Endothelial cell of umbilical vein (primary cell): ENCODE measurements around the gene MAGEA10. TPM values are rescaled to one million over a fixed set of nuclear protein-coding genes. Genes with fewer than 3 reads are reported as not detected.

Experiments
- BruUV-seq: library from RNA; stranded (reverse); fragments of 400-500 nt; replicated peaks from 2 replicates; lab custom pipeline; 2021; lab: Mats Ljungman, UMichigan
- CTCF ChIA-PET: fragments of 300-600, 350-600 bp; sonication (Branson Sonifier 250); formaldehyde crosslinking; loops from one replicate; lab custom pipeline; 2021; ENCODE audit warnings: antibody characterized with exemption, inconsistent platforms; lab: Charles Lee
- POLR2A ChIA-PET: fragments of 300-600, 350-600 bp; sonication (Branson Sonifier 250); formaldehyde crosslinking; loops from one replicate; lab custom pipeline; 2021; ENCODE audit warnings: antibody characterized with exemption, inconsistent platforms; lab: Charles Lee
- DNase-seq: peaks from one replicate; pipeline ENCODE4 v3.0.0-alpha.2; 2011; ENCODE audit warnings: low read depth, low spot score
- FAIRE-seq: peaks from 2 replicates; lab custom pipeline; 2011; peaks lifted over from hg19 to GRCh38; lab: Jason Lieb, UNC
- H2AFZ ChIP-seq: 2 replicates; pipeline ENCODE4 v1.6.0; 2012; ENCODE audit warnings: low read depth, low read length, control low read depth, inconsistent platforms
- H3K27ac ChIP-seq: 2 replicates; pipeline ENCODE4 v1.5.1; 2011; ENCODE audit warnings: low read depth, mild to moderate bottlenecking, control low read depth, low read length, moderate library complexity; ENCODE audit not compliant: insufficient read depth
- H3K27me3 ChIP-seq, 2 experiments: 2 replicates each; pipeline versions ENCODE4 v1.6.0 to v1.6.1; 2011; ENCODE audit warnings: low read length in 2 of 2, mixed read lengths in 1 of 2; ENCODE audit not compliant: control insufficient read depth in 2 of 2, insufficient read depth in 2 of 2
- H3K36me3 ChIP-seq, 2 experiments: 2 replicates in 1 of 2; 3 replicates in 1 of 2; pipeline ENCODE4 v1.5.1; 2011; ENCODE audit warnings: low read length in 2 of 2, mild to moderate bottlenecking in 1 of 2, moderate library complexity in 1 of 2; ENCODE audit not compliant: control insufficient read depth in 2 of 2, insufficient read depth in 2 of 2; ENCODE audit errors: extremely low read depth in 1 of 2
- H3K4me1 ChIP-seq: 3 replicates; pipeline ENCODE4 v1.5.1; 2011; ENCODE audit warnings: mild to moderate bottlenecking, low read length; ENCODE audit not compliant: control insufficient read depth, insufficient read depth; ENCODE audit errors: extremely low read depth
- H3K4me2 ChIP-seq: 2 replicates; pipeline ENCODE4 v1.6.1; 2011; ENCODE audit warnings: low read length, control low read depth, mixed read lengths; ENCODE audit not compliant: insufficient read depth
- H3K4me3 ChIP-seq, 3 experiments: fragments of 200-600 bp in 1 of 3; sonication (generic), shearing (Covaris generic) in 1 of 3; replicated peaks in 1 of 3; 2 replicates each; pipeline ENCODE4 v1.5.1; 2011 to 2016; ENCODE audit warnings: control low read depth in 3 of 3, low read length in 3 of 3, mild to moderate bottlenecking in 2 of 3, inconsistent platforms in 1 of 3, low read depth in 1 of 3, moderate library complexity in 1 of 3; ENCODE audit not compliant: insufficient read depth in 1 of 3
- H3K79me2 ChIP-seq: 2 replicates; pipeline ENCODE4 v1.6.0; 2012; ENCODE audit warnings: low read length, inconsistent platforms; ENCODE audit not compliant: control insufficient read depth, insufficient read depth
- H3K9ac ChIP-seq: replicated peaks from 2 replicates; pipeline ENCODE3; 2011; ENCODE audit warnings: low read length, control low read depth; ENCODE audit not compliant: insufficient read depth; ENCODE audit errors: extremely low read depth
- H3K9me1 ChIP-seq: replicated peaks from 3 replicates; pipeline ENCODE4 v1.6.0; 2011; ENCODE audit warnings: mild to moderate bottlenecking, low read length; ENCODE audit not compliant: control insufficient read depth, insufficient read depth; ENCODE audit errors: extremely low read depth
- H3K9me3 ChIP-seq: replicated peaks from 2 replicates; pipeline ENCODE4 v1.5.1; 2012; ENCODE audit warnings: low read length, inconsistent platforms; ENCODE audit not compliant: control insufficient read depth, insufficient read depth
- H4K20me1 ChIP-seq: replicated peaks from 2 replicates; pipeline ENCODE3; 2011; ENCODE audit warnings: mild to moderate bottlenecking, low read length; ENCODE audit not compliant: control insufficient read depth, insufficient read depth; ENCODE audit errors: extremely low read depth
- EZH2 ChIP-seq: IDR thresholded peaks from 2 replicates; pipeline ENCODE4 v1.6.1; 2012; ENCODE audit warnings: borderline replicate concordance, low read depth, mild to moderate bottlenecking, moderate library complexity, low read length, inconsistent platforms; ENCODE audit not compliant: severe bottlenecking
- FOS ChIP-seq: IDR thresholded peaks from 2 replicates; pipeline ENCODE4 v1.6.1; 2011; ENCODE audit warnings: mild to moderate bottlenecking, low read length, moderate library complexity, borderline replicate concordance; ENCODE audit not compliant: insufficient read depth
- GATA2 ChIP-seq: IDR thresholded peaks from 2 replicates; pipeline ENCODE4 v1.7.0; 2011; ENCODE audit warnings: low read depth, mild to moderate bottlenecking, moderate library complexity, mixed read lengths, low read length; ENCODE audit not compliant: insufficient read length, insufficient read depth
- JUN ChIP-seq: IDR thresholded peaks from 2 replicates; pipeline ENCODE4 v1.6.1; 2011; ENCODE audit warnings: borderline replicate concordance, low read depth; ENCODE audit not compliant: insufficient read length, insufficient read depth
- MYC ChIP-seq: IDR thresholded peaks from one replicate; pipeline ENCODE4 v1.6.1; 2011; ENCODE audit warnings: mild to moderate bottlenecking, low read depth, low read length
- POLR2A ChIP-seq: IDR thresholded peaks from 2 replicates; pipeline ENCODE4 v1.6.1; 2012; ENCODE audit warnings: low read depth, mild to moderate bottlenecking, control low read depth, low read length
- POLR2AphosphoS5 ChIP-seq: IDR thresholded peaks from 2 replicates; pipeline ENCODE4 v1.6.1; 2012; ENCODE audit warnings: low read depth, mild to moderate bottlenecking, control low read depth, low read length, moderate library complexity; ENCODE audit not compliant: insufficient read depth
- dilution Hi-C: fragments of 300-500 bp; cut with MboI; formaldehyde crosslinking; loops from one replicate; pipeline ENCODE4 v1.15.0; 2019; ENCODE audit warnings: low sequenced_read_pairs; ENCODE audit not compliant: extremely low pct_ligation_motif_present
- intact Hi-C: fragments of 100-400 bp; cut with micrococcal nuclease; formaldehyde crosslinking; loops from one replicate; pipeline ENCODE4 v1.10.0; 2022
- polyA plus RNA-seq, 4 experiments: library from polyadenylated mRNA; depleted of rRNA in 3 of 4; stranded (reverse) in 3 of 4; unstranded in 1 of 4; fragments of >200 nt; gene quantifications; 2 replicates each; pipeline versions ENCODE4 v1.2.1 to v1.2.3, GENCODE V29; 2011 to 2012; ENCODE audit warnings: missing spikeins in 1 of 4
- total RNA-seq: library from RNA; stranded (reverse); gene quantifications from 2 replicates; pipeline ENCODE4 v1.2.3, GENCODE V29; 2021
- TF ChIP-seq, protein P1 (sequence below), 2 donors: IDR thresholded peaks; 1 replicate in 1 of 2; 2 replicates in 1 of 2; pipeline ENCODE4 v1.5.1; 2011; ENCODE audit warnings: low read length in 2 of 2, mild to moderate bottlenecking in 2 of 2, moderate library complexity in 2 of 2, control low read depth in 1 of 2, inconsistent platforms in 1 of 2, low read depth in 1 of 2; ENCODE audit not compliant: insufficient read depth in 1 of 2; ENCODE audit errors: extremely low read depth in 1 of 2
- TF ChIP-seq, protein P2 (sequence below): IDR thresholded peaks from 2 replicates; pipeline ENCODE4 v1.6.1; 2011; ENCODE audit not compliant: insufficient read depth, insufficient read length

Gene MAGEA10
- total and polyA plus RNA-seq, 2 donors (not counting 3 experiments of a cell fraction or from before 2014, with no cell fraction given), result not detected

DNA sequence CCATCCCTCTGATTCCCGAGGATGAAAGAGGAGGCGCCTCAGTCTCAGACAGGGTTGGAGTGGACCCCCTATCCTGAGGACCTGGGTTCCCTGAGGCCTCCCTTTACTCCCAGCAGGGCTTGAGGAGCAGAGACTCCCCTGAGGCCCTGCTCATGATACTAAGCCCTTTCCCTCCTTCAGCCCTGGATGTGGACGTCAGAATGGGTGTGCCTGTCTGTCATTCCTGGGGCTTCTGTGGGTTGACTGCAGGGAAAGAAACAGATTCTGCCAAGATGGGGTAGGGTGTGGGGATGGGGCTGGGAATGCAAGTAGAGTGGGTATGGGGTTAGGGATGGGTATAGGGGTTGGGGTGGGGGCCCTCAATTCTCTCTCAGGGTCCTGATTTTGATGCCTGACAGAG, 21.1 kb downstream of the MAGEA10 start:
- ChIA-PET POLR2A (no interaction called here), CTCF (no interaction called here)
- Histone ChIP-seq H3K9me1 (no peaks in the 10 kb centered on the region), H2AFZ (no peak overlapping the region), H3K4me3 (no peak overlapping the region), H4K20me1 (no peaks in the 10 kb centered on the region), H3K79me2 (no peaks in the 10 kb centered on the region), H3K36me3 (no peaks in the 10 kb centered on the region), H3K27ac (no peak overlapping the region), H3K9me3 (no peaks in the 10 kb centered on the region), H3K4me2 (no peak overlapping the region), H3K4me1 (no peaks in the 10 kb centered on the region), H3K9ac (no peak overlapping the region), H3K27me3 (no peaks in the 10 kb centered on the region)
- FAIRE-seq, result no peak
- BruUV-seq, result no TSS peak
- TF ChIP-seq POLR2A (no peak), EZH2 (no peak), GATA2 (no peak), JUN (no peak), FOS (no peak), POLR2AphosphoS5 (no peak), MYC (no peak)
- TF ChIP-seq, protein P1, sequence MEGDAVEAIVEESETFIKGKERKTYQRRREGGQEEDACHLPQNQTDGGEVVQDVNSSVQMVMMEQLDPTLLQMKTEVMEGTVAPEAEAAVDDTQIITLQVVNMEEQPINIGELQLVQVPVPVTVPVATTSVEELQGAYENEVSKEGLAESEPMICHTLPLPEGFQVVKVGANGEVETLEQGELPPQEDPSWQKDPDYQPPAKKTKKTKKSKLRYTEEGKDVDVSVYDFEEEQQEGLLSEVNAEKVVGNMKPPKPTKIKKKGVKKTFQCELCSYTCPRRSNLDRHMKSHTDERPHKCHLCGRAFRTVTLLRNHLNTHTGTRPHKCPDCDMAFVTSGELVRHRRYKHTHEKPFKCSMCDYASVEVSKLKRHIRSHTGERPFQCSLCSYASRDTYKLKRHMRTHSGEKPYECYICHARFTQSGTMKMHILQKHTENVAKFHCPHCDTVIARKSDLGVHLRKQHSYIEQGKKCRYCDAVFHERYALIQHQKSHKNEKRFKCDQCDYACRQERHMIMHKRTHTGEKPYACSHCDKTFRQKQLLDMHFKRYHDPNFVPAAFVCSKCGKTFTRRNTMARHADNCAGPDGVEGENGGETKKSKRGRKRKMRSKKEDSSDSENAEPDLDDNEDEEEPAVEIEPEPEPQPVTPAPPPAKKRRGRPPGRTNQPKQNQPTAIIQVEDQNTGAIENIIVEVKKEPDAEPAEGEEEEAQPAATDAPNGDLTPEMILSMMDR (IDR thresholded peaks at IDR 0.05; ENCODE audit: extremely low read depth in 1 of 2, insufficient read depth in 1 of 2, low read depth in 1 of 2, low read length in 2 of 2), result no peak
- TF ChIP-seq, protein P2, sequence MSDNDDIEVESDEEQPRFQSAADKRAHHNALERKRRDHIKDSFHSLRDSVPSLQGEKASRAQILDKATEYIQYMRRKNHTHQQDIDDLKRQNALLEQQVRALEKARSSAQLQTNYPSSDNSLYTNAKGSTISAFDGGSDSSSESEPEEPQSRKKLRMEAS, result no peak
- dilution Hi-C loops, result no loop called here
- no peak for DNase-seq
- intact Hi-C loops, result no loop called here
